Measurements from ENCODE around the gene ZNF185.

ZNF185 gene

GRCh38 chrX:152871260-152871659, 26.6 kb upstream of the ZNF185 start:
- no peaks in the 10 kb centered on the region for H3K9me3 ChIP-seq (ENCODE audit: low read depth, low read length)
- DNase-seq (ENCODE audit: low read depth, low spot score) = no peak
- H3K4me3 ChIP-seq = no peak overlapping the region
- TF ChIP-seq EZH2 (IDR thresholded peaks at IDR 0.05) = no peak
- no peak for TF ChIP-seq FOXP2 (optimal IDR thresholded peaks at IDR 0.05; ENCODE audit: control extremely low read depth, extremely low read length, insufficient read depth)
- no peak for TF ChIP-seq POLR2AphosphoS5 (IDR thresholded peaks at IDR 0.05; ENCODE audit: borderline replicate concordance, low read depth, low read length)
- H3K9ac ChIP-seq (ENCODE audit: insufficient read length) = no peak overlapping the region
- no peak overlapping the region for H3K27ac ChIP-seq
- H3K36me3 ChIP-seq (ENCODE audit: insufficient read depth, low read length) = peaks cover 12% of the 10 kb centered on the region; the same call in 1 of the 2 replicates

DNA sequence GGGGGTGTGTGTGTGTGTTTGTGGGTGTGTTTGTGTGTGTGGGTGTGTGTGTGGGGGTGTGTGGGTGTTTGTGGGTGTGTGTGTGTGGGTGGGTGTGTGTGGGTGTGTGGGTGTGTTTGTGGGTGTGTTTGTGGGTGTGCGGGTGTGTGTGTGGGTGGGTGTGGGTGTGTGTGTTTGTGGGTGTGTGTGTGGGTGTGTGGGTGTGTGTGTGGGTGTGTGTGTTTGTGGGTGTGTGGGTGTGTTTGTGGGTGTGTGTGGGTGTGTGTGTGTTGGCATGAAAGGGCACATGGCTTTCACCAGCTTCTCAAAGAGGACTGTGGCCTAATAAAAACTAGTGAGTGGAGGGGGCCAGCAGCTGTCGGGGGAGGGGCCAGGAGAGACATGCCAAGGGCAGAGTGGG, 25.3 kb upstream of the ZNF185 start:
- Histone ChIP-seq H3K4me3 (no peak overlapping the region), H3K9me3 (ENCODE audit: low read depth, low read length) (no peaks in the 10 kb centered on the region), H3K27ac (no peak overlapping the region), H3K36me3 (ENCODE audit: insufficient read depth, low read length) (peaks cover 8% of the 10 kb centered on the region; the same call in 1 of the 2 replicates), H3K9ac (ENCODE audit: insufficient read length) (no peak overlapping the region)
- no peak for TF ChIP-seq POLR2AphosphoS5 (IDR thresholded peaks at IDR 0.05; ENCODE audit: borderline replicate concordance, low read depth, low read length)
- no peak for TF ChIP-seq EZH2 (IDR thresholded peaks at IDR 0.05)
- no peak for TF ChIP-seq FOXP2 (optimal IDR thresholded peaks at IDR 0.05; ENCODE audit: control extremely low read depth, extremely low read length, insufficient read depth)
- DNase-seq (ENCODE audit: low read depth, low spot score) = no peak

DNA sequence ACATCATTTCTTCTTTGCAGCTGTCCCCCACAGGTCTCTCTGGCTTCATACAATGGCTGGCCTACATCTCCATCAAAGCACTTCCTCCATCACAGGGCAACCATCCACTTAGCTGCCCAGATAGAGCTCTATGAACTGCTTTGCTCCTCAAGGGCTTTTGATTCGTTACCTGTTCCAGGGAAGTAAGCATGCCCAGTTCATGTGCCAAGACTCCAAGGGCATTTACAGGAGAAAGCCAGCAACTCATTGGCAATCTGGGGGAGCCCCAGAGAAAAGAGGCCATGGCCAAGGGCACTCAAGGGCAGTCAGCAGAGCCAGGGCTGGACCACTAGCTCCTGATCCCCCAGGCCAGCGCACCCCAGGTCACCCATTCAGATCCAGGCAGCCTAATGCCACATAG, 24.5 kb upstream of the ZNF185 start:
- TF ChIP-seq EZH2 (IDR thresholded peaks at IDR 0.05) = no peak
- no peak for TF ChIP-seq POLR2AphosphoS5 (IDR thresholded peaks at IDR 0.05; ENCODE audit: borderline replicate concordance, low read depth, low read length)
- no peak for TF ChIP-seq FOXP2 (optimal IDR thresholded peaks at IDR 0.05; ENCODE audit: control extremely low read depth, extremely low read length, insufficient read depth)

GRCh38 chrX:152876931-152877840, 20.7 kb upstream of the ZNF185 start:
- H3K36me3 ChIP-seq (ENCODE audit: insufficient read depth, low read length) = no peaks in the 10 kb centered on the region
- no peaks in the 10 kb centered on the region for H3K9me3 ChIP-seq (ENCODE audit: low read depth, low read length)
- no peak overlapping the region for H3K4me3 ChIP-seq
- TF ChIP-seq EZH2 (IDR thresholded peaks at IDR 0.05) (no peak), POLR2AphosphoS5 (IDR thresholded peaks at IDR 0.05; ENCODE audit: borderline replicate concordance, low read depth, low read length) (no peak), FOXP2 (optimal IDR thresholded peaks at IDR 0.05; ENCODE audit: control extremely low read depth, extremely low read length, insufficient read depth) (no peak)
- no peak overlapping the region for H3K27ac ChIP-seq
- DNase-seq (ENCODE audit: low read depth, low spot score) = no peak
- H3K9ac ChIP-seq (ENCODE audit: insufficient read length) = no peak overlapping the region

More for the DNA sequence above, 24.5 kb upstream of the ZNF185 start:
- Histone ChIP-seq H3K9me3 (ENCODE audit: low read depth, low read length) (no peaks in the 10 kb centered on the region), H3K27ac (no peak overlapping the region), H3K9ac (ENCODE audit: insufficient read length) (no peak overlapping the region), H3K36me3 (ENCODE audit: insufficient read depth, low read length) (peaks cover 8% of the 10 kb centered on the region; the same call in 1 of the 2 replicates), H3K4me3 (no peak overlapping the region)
- DNase-seq (ENCODE audit: low read depth, low spot score) = no peak

DNA sequence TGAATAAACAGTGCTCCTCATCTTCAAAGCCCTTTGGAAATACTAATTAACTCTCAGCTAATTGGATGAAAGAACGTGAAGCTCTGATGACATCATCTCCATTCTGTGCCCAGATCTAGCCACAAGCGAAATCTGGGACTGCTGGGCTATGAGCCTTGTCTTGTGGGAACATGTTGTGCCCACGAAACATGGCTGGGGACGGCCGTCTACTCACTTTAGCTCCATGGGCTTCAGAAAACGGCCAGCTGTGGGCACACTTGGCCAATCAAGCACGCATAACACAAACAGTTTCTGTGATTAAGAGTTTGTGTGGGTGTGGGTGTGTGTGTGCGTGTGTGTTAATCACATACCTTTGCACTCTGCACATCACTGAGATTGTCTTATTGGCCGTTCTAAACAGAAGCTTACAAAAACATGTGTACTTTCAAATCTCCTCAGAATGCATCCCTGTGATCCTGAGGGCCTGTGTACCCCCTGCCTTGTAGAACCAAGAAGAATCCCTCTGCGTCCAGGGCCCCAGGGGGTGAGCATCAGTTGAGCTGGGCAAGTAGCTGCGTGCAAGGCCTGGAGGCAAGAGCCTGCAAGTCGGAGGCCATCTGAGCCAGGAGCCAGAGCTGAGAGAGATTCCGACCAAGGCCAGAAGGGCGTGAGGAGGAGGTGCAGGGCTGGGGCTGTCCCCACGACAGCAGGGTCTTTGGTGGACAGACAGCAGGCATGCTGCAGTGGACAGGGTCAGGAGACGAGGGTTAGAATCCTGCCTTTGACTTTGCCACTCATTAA, 18.7 kb upstream of the ZNF185 start:
- no peak for DNase-seq (ENCODE audit: low read depth, low spot score)
- Histone ChIP-seq H3K4me3 (no peak overlapping the region), H3K36me3 (ENCODE audit: insufficient read depth, low read length) (no peaks in the 10 kb centered on the region), H3K9ac (ENCODE audit: insufficient read length) (no peak overlapping the region), H3K9me3 (ENCODE audit: low read depth, low read length) (no peaks in the 10 kb centered on the region), H3K27ac (no peak overlapping the region)
- TF ChIP-seq POLR2AphosphoS5 (IDR thresholded peaks at IDR 0.05; ENCODE audit: borderline replicate concordance, low read depth, low read length) (no peak), EZH2 (IDR thresholded peaks at IDR 0.05) (no peak), FOXP2 (optimal IDR thresholded peaks at IDR 0.05; ENCODE audit: control extremely low read depth, extremely low read length, insufficient read depth) (no peak)

GRCh38 chrX:152881289-152881688, 16.6 kb upstream of the ZNF185 start:
- Histone ChIP-seq H3K36me3 (ENCODE audit: insufficient read depth, low read length) (no peaks in the 10 kb centered on the region), H3K9ac (ENCODE audit: insufficient read length) (no peak overlapping the region), H3K27ac (no peak overlapping the region), H3K9me3 (ENCODE audit: low read depth, low read length) (no peaks in the 10 kb centered on the region), H3K4me3 (no peak overlapping the region)
- DNase-seq (ENCODE audit: low read depth, low spot score) = no peak
- TF ChIP-seq FOXP2 (optimal IDR thresholded peaks at IDR 0.05; ENCODE audit: control extremely low read depth, extremely low read length, insufficient read depth) = no peak
- no peak for TF ChIP-seq EZH2 (IDR thresholded peaks at IDR 0.05)
- no peak for TF ChIP-seq POLR2AphosphoS5 (IDR thresholded peaks at IDR 0.05; ENCODE audit: borderline replicate concordance, low read depth, low read length)

- no peak overlapping the region for H3K4me3 ChIP-seq
- H3K36me3 ChIP-seq (ENCODE audit: insufficient read depth, low read length) = no peaks in the 10 kb centered on the region
- DNase-seq (ENCODE audit: low read depth, low spot score) = no peak
- no peak overlapping the region for H3K27ac ChIP-seq
- H3K9me3 ChIP-seq (ENCODE audit: low read depth, low read length) = no peaks in the 10 kb centered on the region
- TF ChIP-seq FOXP2 (optimal IDR thresholded peaks at IDR 0.05; ENCODE audit: control extremely low read depth, extremely low read length, insufficient read depth) (no peak), EZH2 (IDR thresholded peaks at IDR 0.05) (no peak), POLR2AphosphoS5 (IDR thresholded peaks at IDR 0.05; ENCODE audit: borderline replicate concordance, low read depth, low read length) (no peak)
- H3K9ac ChIP-seq (ENCODE audit: insufficient read length) = no peak overlapping the region
Measured at GRCh38 chrX:152884171-152884570, 13.7 kb upstream of the ZNF185 start.

DNA sequence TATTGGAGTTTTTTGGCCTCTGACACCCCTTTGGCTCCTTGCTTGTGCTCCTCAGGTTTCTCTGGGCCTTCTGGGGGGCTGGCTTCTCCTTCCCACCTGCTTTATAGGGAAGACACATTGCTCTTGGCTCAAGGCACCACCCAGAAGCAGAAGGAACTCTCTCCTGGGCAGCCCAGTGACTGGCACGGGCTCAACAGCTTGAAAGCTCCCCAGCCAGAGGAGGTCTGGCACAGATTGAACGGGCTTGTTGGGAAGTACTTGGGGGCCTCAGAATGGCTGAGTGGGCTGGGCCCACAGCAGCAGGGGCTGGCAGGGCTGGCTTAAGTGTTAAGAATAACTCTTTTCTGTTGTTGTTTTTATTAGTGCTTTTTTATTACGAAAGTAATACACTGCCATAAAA, 11.2 kb upstream of the ZNF185 start:
- Histone ChIP-seq H3K27ac (no peak overlapping the region), H3K9me3 (ENCODE audit: low read depth, low read length) (no peaks in the 10 kb centered on the region), H3K9ac (ENCODE audit: insufficient read length) (no peak overlapping the region), H3K36me3 (ENCODE audit: insufficient read depth, low read length) (no peaks in the 10 kb centered on the region), H3K4me3 (no peak overlapping the region)
- no peak for DNase-seq (ENCODE audit: low read depth, low spot score)
- TF ChIP-seq EZH2 (IDR thresholded peaks at IDR 0.05) (no peak), POLR2AphosphoS5 (IDR thresholded peaks at IDR 0.05; ENCODE audit: borderline replicate concordance, low read depth, low read length) (no peak), FOXP2 (optimal IDR thresholded peaks at IDR 0.05; ENCODE audit: control extremely low read depth, extremely low read length, insufficient read depth) (no peak)

Data from SK-N-MC (cell line).